GM03348 (cell line): ENCODE measurements around the gene PRTFDC1.

Experiments used
- DNase-seq: peaks from one replicate; pipeline ENCODE4 v3.0.0; 2012; ENCODE audit warnings: low spot score

PRTFDC1 gene

DNA sequence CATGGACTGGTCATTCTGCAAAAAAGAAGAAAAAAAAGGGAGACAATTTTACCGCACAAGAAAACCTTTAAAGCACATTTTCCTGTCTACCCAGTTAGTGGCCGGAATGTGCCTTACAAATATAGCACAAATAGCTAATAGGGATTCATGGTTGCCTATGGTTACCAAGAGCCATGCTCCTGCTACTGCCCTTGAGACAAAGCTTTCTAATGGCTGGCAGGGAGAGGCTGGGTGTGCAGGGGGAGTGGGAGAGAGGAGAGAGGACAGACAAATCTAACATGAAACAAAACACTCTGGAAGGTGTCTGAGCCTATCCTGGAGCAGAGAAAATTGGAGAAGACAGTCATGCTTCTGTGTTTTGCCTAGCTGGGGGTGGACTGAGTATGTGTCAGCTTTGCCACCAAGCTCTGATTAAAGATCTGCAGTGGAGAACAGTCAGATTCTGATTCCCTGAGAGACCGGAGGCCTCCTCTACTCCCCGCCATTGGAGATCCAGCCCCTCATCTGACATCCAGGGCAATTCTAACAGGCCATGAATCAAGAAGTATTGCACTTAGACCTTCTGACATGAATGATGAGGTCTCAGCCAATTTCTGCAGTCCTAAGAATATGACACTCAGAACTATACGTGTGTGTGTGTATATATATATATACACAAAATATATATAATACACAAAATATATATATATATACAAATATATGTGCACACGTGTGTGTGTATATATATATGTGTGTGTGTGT is 80.2 kb downstream of the PRTFDC1 start:
- no peak for DNase-seq

DNA sequence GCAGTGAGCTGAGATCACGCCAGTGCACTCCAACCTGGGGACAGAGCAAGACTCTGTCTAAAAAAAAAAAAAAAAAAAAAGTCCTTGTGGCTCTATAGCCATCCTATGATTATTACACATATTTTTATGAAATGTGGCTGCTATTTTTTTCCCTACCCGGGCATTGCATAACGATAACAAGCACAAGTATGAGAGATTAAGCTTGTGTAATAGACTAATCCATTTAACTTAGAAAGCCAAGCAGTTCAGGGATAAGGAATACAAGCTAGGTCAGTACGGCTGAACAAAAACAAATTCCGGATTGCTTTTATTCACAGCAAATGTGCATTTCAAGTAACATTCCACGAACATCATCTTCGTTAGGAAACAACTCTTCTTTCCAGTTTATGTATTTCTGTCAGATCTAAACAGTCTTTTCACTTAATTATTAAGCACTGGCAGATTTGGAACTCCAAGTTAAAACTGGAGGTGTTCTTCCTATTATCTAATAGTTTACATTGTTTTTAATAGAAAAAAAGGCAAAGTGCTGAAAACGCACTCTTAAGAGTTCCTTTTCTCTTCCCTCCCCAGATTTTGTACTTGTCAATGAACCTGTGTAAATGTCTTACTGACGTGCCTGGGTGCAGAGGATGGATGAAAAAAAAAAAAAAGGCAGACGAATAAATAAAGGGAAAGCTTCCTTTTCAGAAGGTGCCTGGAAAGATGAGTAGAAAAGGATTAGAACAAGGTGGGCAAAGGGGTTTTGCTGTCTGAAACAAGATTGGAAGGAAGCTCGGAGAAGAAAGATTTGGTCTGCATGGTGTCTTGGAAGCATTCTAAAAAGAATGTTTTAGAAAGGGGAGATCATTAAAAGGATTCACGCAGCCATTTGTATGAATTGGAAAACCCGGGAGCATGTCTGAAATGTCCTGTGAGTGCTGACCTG is 81.1 kb downstream of the PRTFDC1 start:
- no peak for DNase-seq

DNA sequence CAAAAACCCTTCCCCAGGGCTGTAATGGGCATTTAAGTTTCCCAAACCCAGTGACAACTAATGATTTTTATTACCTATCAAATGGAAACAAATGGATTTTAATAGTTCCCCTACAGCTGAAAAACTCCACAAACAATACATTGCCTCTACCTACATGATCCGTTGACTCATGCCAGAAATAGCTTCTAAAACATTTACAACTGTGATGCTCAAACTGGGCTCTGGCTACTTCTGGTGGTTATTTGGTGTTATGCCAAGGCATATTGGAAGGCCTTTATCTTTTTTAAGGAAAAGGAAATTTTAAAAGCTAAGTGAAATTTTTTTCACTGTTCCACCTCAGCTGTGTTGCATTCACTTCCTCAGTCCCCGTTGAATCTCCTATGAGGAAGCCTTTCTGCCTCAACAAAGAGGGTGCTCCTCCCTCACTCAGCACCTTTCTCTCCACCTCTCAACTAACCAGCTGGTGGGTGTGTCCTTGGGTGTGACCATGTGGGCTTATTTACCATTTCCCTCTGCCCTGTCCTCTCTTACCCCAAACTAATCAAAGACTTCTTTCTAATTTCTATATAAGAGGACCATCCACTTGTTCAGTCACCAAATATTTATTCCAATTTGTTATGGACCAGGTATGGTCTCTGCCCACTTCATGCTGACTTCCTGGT is 82.9 kb downstream of the PRTFDC1 start:
- DNase-seq = no peak

DNA sequence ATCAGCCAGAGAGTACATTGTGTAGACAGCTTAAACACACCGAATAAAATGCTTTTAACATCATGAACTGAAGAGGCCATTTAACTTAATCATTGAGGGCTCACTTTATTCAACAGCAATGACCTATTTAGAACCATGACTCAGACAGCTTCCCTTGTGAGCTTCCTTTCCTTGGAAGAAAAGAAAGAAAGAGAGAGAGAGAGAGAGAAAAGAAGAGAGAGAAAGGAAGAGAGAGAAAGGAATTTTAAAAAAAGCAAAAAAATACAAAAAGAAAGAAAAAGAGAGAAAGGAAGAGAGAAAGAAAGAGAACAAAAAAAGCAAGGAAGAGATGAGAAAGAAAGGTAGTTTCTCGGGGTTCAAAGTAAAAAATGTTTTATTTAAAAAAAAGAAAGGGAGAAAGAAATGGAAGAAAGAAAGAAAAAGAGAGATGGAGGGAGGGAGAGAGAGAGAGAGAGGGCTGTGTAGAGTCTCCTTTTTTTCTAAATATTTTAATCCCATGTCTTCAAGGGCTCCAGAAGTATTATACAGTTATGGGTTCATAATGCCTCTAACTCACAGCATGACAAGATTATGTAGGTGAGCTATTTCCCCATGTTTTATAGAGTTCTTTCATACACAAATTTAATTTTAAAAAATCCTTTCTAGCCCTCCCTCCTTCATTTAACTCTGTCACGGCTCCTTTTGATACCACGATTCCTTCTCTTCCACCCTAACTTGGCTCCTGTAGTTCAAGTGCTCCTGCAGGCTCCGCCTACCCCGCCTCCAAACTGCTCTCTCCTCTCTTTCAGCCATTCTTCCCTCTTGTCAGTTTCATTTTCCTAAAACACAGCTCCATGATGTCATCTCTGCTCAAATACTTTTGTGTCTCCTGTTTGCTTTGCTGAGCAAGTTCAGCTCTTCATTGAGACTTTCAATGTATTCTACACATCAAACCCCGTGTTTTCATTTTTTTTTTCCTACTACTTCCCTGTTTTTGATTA is 85.5 kb downstream of the PRTFDC1 start:
- DNase-seq = peak; percentile 55

DNA sequence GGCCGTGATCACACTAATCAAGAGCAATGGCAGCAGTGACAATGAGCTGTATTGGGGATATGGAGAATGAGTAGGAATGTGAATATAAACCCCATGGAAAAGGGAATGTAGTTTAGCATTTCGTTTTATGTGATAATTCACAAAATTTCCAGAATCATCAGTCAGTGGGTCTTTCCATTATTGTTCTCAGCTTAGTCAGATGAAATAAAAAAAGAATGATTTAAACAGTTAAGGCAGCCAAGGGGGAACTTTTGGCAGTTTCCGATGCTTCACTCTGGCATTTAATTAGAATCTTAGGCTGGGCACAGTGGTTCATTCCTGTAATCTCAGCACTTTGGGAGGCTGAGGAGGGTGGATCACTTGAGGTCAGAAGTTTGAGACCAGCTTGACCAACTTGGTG is 86.6 kb downstream of the PRTFDC1 start:
- DNase-seq = no peak

DNA sequence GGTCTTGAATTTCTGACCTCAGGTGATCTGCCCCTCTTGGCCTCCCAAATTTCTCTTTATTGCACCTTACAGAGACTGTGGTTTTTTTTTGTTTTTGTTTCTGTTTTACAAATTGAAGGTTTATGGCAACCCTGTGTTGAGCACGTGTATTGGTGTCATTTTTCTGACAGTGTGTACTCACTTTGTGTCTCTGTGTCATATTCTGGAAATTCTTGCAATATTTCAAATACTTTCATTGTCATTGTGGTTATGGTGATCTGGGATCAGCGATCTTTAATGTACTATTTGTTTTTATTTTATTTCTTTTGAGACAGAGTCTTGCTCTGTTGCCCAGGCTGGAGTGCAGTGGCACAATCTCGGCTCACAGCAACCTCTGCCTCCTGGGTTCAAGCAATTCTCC is 89.8 kb downstream of the PRTFDC1 start:
- DNase-seq = no peak

DNA sequence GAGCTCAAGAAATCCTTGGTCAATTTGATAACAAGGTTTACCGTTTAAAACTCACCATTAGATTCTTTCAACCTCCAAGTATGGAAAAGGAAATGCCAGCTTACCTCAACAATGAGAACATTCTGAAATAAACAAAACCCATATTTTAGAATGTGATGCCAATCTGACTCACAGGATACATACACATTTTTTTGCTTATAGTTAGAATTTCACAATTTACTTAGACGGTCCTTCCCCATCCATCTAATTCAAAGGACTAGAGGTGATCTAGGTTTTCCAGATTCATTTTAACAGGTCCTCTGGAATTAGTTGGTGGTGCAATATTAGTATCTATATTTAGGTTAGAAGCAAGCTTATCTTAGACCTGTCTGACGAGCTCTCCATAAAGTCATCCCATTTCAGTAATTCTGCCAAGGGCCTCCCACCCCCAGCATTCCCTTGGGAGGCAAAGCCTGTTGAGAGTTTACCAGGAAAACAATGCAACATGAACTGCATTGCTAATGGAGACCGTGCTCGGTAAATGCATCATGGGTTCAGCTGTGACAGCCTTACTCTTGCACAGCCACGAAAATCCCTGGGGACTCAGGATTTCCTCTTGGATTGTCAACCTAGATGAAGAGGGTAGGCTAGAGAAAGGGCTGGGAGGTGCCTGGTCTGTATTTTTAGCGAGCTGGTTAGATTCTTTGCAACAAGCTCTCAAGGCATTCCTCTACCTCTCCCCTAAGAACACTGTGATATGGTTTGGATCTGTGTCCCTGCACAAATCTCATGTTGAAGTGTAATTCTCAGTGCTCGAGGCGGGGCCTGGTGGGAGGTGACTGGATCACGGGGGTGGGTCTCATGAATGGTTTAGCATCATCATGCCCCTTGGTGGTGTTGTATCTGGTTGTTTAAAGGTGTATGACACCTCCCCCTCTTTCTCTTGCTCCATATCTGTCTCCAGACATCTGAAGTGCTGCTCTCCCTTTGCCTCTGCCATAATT is 93.8 kb downstream of the PRTFDC1 start:
- DNase-seq = peak; percentile 28

DNA sequence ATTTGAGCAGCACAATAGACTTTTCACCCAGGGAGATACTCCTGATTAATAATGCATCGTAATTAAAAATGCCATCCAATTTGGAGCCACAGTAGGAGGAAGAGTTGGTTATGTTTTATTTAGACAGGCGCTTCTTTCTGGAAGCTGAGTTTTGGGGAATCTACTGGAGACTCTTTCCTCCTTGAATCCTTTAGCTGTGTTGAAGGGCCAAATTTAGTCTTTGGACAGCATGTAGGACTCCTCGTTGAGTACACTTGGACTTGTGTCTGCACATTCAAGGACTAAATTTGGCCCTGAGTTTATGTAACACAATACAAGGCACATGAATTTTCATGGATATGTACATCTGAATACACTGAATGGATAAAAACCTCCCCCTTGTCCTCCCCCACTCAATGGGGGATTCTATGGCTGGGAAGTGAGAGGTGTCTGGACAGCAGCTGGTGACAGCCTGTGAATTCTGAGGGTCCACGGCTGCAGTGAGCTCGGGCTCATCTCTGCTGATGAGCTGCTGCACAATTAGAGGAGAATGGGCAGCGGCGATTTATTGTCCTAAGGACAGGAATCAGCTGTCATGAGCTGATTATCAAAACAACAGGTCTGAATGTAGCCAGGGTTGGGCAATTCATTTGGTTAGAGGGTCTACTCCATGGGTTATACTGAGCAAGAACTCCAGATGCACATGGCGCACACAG is 95.2 kb downstream of the PRTFDC1 start:
- no peak for DNase-seq

DNA sequence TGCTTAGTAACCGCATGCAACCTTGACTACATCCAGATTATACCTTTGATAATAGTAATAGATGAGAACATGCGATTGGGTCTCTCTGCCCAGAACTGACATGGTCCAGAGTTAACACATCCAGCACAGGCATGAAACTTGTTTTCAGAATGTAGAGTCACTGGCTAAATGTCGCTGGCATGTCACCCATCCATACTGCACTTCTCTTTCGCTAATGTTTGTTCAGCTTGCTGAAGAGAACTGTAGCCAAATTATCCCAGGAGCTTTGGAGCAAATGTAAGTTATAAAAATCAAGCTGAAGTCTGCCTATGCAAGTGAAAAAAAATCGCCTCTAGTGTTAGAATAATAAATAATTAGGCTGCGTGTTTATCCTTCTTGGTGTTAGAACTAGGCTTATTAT is 98.2 kb downstream of the PRTFDC1 start:
- no peak for DNase-seq

DNA sequence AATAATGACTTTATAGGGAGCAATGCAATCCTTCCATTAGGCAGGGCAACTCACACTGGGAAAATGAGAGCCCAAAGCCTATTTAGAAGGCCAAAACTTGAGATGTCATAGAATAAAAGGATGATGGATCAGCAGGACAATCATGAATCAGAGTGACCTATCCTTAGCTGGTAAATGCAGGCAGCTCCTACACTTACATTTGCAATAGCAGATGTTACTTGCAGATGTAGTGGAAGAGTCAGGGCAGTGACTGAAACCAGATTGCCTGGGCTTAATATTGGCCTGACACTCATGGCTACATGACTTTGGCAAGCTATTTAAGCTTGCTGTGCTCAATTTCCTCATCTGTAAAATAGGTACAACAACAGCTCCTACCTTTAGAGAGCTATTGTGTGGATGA is 98.7 kb downstream of the PRTFDC1 start:
- no peak for DNase-seq

DNA sequence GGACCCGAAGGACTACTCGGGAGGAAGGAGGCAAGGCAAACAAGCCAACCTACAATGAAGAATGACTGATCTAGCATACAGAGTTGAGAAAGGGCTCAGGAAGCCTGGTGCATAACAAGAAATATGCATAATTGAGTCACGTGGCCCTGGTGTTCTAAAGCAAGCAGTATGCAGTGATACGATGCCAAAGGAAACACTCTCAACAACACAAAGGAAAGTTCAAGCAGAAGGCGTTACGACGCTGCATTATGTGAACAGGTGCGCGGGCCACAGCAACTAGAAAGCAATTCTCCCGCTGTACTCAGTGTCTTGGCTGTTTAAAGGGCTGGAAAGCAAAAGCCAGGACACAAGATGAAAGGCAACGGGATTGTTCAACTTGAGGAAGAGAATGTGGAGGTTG is 100.8 kb downstream of the PRTFDC1 start:
- no peak for DNase-seq

DNA sequence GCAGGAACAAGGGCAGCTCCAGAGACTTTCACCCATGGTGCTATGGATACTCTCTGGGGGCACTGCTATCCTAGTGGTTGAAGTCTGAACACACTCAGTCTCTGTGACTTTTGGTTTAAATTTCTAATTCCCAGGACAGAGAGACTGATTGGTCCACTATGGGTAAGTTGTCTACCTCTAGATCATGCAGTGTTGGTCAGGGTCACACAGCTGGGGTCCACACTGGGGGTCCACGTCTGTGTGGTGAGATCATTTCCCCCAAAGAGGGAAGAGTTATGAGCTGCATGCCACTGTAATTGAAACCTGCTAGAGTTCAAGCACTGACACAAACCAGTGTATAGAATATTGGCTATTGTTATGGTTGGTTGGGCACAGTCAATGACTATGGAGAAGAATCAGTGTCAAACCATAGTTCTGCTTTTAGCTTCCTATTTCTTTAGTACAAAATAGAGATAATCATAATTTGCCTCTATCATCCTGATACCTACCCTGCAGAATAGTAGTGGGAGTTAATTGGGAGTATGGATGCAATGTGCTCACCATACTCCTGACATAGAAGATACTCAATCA is 101.6 kb downstream of the PRTFDC1 start:
- no peak for DNase-seq

DNA sequence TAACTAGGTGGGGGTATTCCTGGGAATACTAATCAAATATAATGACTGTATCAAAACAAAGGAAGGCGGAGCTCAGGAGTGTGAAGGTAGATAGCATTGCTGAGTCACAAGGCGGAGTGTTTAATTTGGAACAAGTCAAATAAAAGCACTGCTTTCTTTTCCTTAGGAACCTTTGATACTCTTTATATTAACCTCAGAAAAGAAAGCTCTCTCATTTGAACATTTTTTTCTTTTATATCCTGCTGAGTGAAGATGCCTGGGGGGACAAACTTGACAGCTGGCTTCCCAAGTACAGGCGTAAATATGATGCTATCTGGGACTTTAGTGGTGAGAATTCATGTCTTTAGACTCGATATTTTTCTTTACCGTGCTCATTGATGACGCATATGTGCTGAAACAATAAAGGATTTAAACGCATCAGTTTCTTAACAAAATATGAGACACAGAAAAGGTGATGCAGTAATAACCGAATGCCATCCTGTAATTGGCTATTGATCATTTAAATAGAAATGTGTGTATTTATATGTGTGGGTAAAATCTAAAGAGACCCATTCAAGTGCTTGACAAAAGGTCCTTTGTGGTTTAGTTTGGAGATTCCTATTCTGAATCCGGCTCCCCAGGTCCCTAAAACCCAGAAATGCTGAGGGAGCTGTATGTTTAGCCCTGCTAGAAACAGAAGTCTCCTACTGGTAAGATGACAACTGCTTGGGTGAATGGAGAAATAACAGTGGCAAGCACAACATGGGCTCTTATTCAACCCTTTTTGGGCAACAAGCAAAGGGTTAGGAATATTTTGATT is 102.7 kb downstream of the PRTFDC1 start:
- no peak for DNase-seq

DNA sequence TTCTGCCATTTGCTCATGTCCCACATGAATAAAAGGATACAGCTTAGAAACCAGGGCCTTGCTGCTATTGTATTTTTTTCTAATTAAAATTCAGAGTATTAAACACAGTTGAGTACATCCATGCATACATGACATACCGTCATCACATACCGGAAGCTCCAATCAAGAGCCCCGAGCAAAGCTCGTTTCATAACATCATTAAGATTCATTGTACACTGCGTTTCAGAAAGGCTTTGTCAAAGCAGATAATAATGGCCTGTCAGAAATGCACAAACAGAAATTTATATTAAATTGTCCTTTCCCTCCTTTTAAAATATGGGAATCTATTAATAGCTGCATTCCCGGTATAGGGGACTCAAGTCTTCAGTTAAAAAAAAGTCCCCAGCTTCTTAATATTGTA is 103.4 kb downstream of the PRTFDC1 start:
- DNase-seq = no peak

DNA sequence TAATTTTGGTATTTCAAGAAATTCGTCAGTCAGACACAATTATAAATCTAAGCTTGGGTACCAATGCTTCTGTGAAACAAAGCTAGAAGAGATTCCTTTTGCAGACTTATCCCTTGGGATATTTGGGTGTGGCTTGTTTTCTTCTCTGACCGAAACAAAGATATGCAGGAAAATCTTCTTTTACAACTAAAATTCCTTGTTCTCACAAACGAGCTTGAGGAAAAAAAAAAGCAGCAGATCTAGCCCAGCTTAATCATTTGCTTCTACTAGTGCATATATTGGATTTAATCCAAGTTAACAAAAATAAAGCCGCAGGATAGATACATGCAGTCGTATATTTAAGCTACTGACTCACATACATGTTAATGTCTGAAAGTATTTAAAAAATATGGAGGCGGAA is 104.2 kb downstream of the PRTFDC1 start:
- DNase-seq = peak; percentile 20

DNA sequence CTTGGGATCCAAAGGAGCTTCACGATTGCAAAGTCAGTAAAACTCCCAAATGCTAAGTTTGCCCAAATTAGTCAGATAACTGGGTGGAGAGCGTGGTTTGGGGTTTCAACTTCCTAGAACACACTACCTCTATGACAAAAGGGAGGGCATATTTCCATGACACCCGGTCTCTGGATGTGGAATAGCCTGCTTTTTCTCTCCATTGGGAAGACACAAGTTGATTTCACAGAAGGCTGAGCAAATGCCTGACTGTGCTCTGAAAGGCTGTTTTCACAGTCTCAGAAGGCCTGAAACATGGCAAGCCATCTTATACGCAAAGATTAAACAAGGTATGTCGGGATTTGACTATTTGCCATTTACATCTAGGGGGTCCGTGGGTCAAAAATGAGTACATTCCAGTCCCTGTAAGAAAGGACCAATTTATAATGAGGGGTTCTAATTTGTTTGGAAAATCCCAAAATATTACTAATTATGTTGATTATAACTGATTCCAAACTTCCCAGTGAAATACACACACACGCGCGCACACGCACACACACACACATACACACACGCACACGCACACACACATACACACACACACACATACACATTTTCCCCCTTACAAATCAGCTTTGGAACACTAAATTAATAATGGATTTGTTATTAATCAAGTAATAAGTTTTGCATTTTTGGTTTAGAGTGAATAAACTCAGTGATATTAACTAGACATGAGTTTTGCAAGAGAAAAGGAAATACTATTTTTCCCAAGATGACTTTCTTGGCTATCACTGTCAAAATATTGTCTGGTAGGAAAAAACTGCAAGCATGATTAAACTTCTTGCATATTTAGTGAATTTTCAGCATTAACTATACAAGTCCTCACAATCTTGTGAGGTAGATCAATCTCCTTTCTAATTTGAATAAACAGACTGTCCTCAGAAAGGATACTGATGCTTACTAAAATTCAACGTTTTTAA is 105.0 kb downstream of the PRTFDC1 start:
- DNase-seq = no peak

DNA sequence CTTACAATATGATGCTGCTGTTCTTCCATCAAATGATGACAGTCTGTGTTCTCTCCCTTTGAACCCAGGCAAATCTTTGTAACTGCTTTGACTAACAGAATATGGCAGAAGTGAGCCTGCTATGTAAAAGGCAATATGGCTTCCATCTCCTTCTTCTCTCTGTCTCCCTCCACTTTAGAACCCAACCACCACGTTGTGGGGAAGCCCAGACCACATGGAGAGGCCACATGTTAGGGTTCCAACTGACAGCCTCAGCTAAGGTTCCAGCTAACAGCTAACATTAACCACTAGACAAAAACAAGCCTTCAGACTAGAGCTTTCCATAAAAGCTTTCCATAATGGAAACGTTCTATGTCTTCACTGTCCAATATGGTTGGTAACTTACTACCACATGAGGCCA is 107.7 kb downstream of the PRTFDC1 start:
- DNase-seq = no peak
